Adipocyte (in vitro differentiated cells): Measurements from ENCODE around the gene TCEA2.

Experiments
- DNase-seq: peaks from one replicate; pipeline ENCODE4 v3.0.0-alpha.2; 2015; ENCODE audit warnings: low read depth
- H3K27me3 ChIP-seq: replicated peaks from 2 replicates; pipeline ENCODE4 v1.7.0; 2013; ENCODE audit warnings: mild to moderate bottlenecking, low read length, moderate library complexity; ENCODE audit not compliant: control insufficient read depth, insufficient read depth
- H3K36me3 ChIP-seq: 2 replicates; pipeline ENCODE4 v1.7.0; 2013; ENCODE audit warnings: low read length, mild to moderate bottlenecking, moderate library complexity; ENCODE audit not compliant: control insufficient read depth, insufficient read depth, severe bottlenecking
- H3K4me1 ChIP-seq: 2 replicates; pipeline ENCODE4 v1.7.0; 2013; ENCODE audit warnings: mild to moderate bottlenecking, low read length, moderate library complexity; ENCODE audit not compliant: control insufficient read depth, insufficient read depth
- H3K4me3 ChIP-seq: 2 replicates; pipeline ENCODE4 v1.7.0; 2013; ENCODE audit warnings: mild to moderate bottlenecking, low read length, moderate library complexity
- H3K9ac ChIP-seq: 2 replicates; pipeline ENCODE4 v1.7.0; 2013; ENCODE audit warnings: mild to moderate bottlenecking, low read length, moderate library complexity
- H3K9me3 ChIP-seq: 2 replicates; pipeline ENCODE4 v1.7.0; 2013; ENCODE audit warnings: mild to moderate bottlenecking, low read length, moderate library complexity; ENCODE audit not compliant: control insufficient read depth

Gene TCEA2

DNA sequence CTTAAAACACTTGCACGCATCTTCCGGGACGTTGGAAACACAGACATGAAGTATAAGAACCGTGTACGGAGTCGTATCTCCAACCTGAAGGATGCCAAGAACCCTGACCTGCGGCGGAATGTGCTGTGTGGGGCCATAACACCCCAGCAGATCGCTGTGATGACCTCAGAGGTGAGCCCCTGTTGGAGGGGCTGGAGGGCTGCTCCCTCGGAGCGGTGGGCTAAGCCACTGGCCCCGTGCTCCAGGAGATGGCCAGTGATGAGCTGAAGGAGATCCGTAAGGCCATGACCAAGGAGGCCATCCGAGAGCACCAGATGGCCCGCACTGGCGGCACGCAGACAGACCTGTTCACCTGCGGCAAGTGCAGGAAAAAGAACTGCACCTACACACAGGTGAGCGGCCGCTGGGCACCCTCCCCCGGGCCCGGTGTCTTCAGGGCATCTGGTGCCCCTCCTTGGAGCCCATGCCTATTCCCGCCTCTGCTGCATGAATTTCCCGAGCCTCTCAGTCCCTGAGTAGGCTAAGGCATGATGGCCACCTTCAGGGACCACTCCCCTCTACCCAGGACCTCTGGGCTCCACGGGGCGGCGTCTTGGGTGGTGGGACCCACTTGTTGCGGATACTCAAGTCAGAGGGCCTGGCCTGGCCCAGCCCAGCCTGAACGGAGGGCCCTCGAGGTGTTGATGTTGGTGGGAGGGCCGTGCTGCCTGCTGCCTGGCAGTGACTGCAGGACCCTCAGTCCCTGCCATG is 7.4 kb downstream of the TCEA2 start:
- no peak for DNase-seq
- H3K9ac ChIP-seq = no peak overlapping the region
- H3K4me3 ChIP-seq = no peak overlapping the region
- peaks cover 6% of the 10 kb centered on the region for H3K36me3 ChIP-seq
- H3K27me3 ChIP-seq = no peaks in the 10 kb centered on the region
- no peaks in the 10 kb centered on the region for H3K9me3 ChIP-seq
- no peaks in the 10 kb centered on the region for H3K4me1 ChIP-seq

DNA sequence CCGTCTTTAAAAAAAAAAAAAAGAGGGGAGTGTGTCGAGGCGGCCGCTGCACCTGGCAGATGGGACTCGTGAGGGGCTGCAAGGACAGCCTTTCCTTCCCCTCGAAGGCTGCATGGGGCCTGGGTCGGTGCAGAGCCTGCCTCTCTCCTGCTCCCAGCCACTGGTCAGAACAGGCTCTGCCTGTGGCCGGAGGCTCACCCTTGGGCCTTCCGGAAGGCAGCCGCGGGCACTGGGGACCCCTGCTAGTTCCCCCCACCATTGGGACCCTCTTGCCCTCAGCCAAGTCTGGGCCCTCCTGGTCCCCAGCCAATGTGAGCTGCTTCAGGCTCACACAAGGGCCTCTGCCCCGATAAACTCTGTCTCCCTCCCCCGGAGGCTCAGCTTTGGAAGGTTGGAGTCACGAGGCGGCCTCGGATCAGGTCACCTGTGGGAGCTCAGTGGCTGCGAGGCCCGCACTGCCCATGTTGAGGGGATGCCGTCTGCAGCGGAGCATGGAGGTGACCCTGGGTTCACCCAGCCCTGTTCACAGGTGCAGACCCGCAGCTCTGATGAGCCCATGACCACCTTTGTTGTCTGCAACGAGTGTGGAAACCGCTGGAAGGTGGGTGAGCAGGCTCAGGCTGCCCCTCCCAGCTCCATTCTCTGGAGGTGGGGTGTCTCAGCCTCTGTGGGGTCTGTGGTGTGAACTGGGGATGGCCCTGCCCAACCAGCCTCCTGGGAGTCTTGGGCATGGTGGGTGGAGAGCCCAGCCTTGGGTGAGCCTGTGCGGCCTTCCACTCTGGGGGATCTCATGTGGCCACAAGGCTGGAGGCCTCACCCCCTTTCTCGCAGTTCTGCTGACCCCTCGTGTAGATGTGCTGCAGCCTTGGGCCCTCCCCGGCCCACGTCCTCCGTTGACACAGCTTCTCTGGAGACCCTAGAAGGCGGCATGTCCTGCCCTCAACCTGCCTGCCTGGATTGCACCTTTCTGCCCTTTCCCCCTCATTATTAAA is 8.6 kb downstream of the TCEA2 start:
- peaks cover 6% of the 10 kb centered on the region for H3K36me3 ChIP-seq
- no peak overlapping the region for H3K9ac ChIP-seq
- H3K9me3 ChIP-seq = no peaks in the 10 kb centered on the region
- H3K27me3 ChIP-seq = no peaks in the 10 kb centered on the region
- H3K4me1 ChIP-seq = no peaks in the 10 kb centered on the region
- H3K4me3 ChIP-seq = no peak overlapping the region
- no peak for DNase-seq

DNA sequence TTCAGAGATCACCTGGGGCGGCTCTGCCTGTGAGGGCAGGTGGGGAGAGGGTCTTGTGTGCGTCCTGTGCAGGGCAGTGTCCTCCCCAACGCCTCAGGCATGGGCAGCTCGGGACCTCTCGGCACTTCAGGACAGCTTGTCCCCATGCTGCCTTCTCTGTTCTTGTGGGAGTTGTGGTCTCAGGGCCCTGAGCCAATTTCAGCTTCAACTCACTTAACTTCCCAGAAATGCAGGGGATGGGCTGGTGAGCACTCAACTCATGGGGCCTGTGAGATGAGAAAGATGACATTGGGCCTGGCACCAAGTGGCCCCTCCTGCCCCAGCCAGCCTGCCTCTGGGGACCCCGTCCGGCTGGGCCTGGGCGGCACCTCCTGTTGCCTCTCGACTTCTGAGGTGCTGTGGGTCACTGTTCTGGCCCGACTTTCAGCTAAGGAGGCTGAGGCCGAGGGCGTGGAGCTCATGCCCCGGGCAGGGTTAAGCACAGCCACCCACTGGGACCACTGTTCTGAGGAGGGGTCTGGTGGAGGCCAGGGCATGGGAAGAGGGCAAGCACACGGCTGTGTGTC is 9.6 kb downstream of the TCEA2 start:
- Histone ChIP-seq H3K27me3 (no peaks in the 10 kb centered on the region), H3K4me1 (no peaks in the 10 kb centered on the region), H3K4me3 (no peak overlapping the region), H3K9me3 (no peaks in the 10 kb centered on the region), H3K36me3 (peaks cover 6% of the 10 kb centered on the region), H3K9ac (no peak overlapping the region)
- no peak for DNase-seq

DNA sequence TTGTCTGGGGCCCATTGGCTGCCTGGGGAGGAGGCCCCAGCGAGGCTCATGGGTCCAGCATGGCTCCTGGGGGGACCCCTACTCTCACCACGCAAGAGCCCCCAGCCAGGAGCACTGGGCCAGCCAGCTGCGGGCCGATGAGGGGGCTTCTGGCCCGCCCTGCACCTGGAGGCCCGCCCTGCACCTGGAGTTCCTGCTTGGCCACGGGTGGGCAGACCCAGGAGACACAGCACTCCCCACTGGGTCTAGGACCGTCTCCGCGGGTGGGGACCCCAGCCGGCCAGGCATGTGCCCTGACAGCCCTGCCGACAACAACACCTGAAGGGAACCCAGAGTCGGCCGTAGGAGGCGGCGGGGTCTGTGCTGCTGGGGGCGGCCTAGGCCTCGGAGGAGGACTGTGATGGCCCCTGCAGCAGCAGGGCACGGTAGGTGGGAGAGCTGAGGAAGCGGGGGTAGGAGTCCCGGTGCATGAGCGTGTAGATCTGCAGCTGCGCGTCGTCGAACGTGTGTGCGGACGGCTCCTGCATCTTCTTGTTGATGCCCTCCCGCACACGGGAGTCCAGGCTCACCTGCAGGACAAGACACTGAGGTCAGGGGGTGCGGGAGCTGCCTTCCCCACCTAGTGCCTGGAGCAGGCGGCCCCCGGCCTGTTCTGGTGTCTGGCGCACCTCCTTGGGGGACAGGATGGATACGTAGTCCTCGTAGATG is 10.6 kb downstream of the TCEA2 start:
- Histone ChIP-seq H3K4me1 (peaks cover 6% of the 10 kb centered on the region), H3K4me3 (no peak overlapping the region), H3K9me3 (no peaks in the 10 kb centered on the region), H3K36me3 (peaks cover 6% of the 10 kb centered on the region), H3K9ac (no peak overlapping the region), H3K27me3 (no peaks in the 10 kb centered on the region)
- DNase-seq = no peak

DNA sequence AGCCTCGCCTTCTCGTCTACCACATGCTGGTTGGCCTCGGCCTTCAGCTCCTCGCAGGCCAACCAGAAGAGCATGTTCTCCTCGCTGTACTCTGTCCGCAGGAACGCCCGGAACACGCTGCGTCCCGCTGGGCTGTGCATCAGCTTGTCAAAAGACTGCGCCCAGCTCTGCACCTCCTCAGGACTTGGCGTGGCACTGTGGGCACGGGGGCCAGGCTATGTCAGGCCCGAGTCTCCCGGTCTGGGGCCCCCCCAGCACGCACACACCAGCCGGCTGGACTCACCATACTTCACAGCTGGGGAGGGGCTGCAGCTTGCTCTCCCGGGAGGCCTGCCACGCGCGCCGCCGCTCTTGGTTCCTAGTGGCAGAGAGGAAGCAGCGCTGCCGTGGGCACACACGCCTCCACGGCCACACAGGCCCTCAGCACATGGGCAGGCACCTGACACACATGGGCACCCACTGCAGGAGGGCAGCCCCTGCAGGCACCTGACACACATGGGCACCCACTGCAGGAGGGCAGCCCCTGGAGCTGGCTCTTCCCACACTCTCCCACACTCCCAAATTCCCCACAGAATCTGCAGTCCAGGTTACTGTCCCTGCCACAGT is 11.3 kb downstream of the TCEA2 start:
- peaks cover 6% of the 10 kb centered on the region for H3K36me3 ChIP-seq
- no peak for DNase-seq
- no peak overlapping the region for H3K9ac ChIP-seq
- H3K4me1 ChIP-seq = peaks cover 12% of the 10 kb centered on the region
- no peaks in the 10 kb centered on the region for H3K27me3 ChIP-seq
- no peak overlapping the region for H3K4me3 ChIP-seq
- no peaks in the 10 kb centered on the region for H3K9me3 ChIP-seq

DNA sequence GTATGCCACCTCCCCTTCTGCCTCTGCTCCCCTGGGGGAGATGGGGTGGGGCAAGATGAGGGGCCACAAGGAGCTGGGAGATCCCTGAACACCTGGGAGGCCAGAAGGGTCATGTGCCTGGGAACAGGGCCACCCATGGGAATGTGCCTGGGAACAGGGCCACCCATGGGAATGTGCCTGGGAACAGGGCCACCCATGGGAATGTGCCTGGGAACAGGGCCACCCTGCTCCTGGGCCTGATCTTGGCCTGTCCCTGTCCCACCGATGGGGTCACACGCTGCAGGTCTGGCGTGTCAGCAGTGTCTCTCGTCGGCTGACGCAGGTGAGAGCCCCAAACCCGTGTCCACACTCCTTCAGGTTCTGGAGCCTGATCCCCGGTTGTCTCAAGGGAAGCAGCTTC is 12.0 kb downstream of the TCEA2 start:
- Histone ChIP-seq H3K9ac (no peak overlapping the region), H3K27me3 (no peaks in the 10 kb centered on the region), H3K4me1 (peaks cover 12% of the 10 kb centered on the region), H3K4me3 (no peak overlapping the region), H3K36me3 (peaks cover 6% of the 10 kb centered on the region), H3K9me3 (no peaks in the 10 kb centered on the region)
- DNase-seq = no peak

DNA sequence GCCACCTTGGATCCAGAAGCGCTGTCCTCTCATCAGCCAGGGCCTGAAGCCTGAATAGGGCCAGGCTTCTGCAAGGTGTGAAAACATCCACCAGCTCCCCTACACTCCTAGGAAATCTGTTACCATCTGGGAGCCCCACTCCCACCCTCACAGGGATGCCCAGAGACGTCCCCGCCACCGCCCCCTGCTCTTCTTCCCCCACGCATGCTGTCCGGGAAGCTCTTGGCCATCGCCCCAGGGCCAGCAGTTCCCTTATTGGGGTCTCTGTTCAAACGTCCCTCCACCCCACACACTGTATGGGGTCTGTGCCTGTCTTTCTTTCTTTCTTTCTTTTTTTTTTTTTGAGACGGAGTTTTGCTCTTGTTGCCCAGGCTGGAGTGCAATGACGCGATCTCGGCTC is 12.6 kb downstream of the TCEA2 start:
- no peaks in the 10 kb centered on the region for H3K27me3 ChIP-seq
- no peak overlapping the region for H3K4me3 ChIP-seq
- no peaks in the 10 kb centered on the region for H3K9me3 ChIP-seq
- peaks cover 6% of the 10 kb centered on the region for H3K36me3 ChIP-seq
- H3K9ac ChIP-seq = no peak overlapping the region
- H3K4me1 ChIP-seq = peaks cover 17% of the 10 kb centered on the region
- DNase-seq = no peak

DNA sequence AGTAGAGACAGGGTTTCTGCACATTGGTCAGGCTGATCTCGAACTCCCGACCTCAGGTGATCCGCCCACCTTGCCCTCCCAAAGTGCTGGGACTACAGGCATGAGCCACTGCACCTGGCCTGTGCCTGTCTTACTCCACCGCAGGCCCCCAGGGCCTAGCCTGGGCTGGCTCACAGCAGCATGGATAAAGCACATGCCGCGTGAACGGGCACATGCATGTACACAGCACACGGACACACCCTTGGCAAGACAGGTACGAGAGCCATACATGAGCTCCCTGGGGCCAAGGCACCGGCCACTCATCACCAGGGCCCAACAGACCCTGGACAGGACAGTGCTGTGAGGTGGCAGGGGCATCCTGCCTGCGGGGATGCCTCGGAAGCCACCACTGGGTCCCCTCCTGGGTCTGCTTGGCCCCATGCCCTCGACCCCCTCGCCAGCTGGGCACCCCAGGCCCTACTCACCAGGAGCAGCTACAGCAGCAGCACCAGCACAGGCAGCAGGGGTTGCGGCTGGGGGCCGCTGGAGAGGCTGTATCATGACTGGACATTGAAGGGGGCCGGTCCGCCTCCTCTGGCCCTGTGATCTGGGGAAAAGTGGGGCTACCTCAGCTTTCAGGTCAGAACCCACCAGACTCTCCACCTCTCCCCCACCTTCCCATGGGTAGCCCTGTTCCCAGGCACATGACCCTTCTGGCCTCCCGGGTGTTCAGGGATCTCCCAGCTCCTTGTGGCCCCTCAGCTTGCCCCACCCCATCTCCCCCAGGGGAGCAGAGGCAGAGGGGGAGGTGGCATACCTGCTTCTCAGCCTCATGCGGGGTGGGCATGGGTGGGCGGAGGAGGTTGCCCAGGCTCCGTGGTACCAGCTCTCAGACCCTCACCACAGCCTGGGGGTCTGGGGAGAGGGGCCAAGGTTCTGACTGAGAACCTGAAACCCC is 13.3 kb downstream of the TCEA2 start:
- no peak for DNase-seq
- H3K9me3 ChIP-seq = no peaks in the 10 kb centered on the region
- no peaks in the 10 kb centered on the region for H3K27me3 ChIP-seq
- no peak overlapping the region for H3K9ac ChIP-seq
- H3K4me3 ChIP-seq = no peak overlapping the region
- peaks cover 6% of the 10 kb centered on the region for H3K36me3 ChIP-seq
- peaks cover 17% of the 10 kb centered on the region for H3K4me1 ChIP-seq

DNA sequence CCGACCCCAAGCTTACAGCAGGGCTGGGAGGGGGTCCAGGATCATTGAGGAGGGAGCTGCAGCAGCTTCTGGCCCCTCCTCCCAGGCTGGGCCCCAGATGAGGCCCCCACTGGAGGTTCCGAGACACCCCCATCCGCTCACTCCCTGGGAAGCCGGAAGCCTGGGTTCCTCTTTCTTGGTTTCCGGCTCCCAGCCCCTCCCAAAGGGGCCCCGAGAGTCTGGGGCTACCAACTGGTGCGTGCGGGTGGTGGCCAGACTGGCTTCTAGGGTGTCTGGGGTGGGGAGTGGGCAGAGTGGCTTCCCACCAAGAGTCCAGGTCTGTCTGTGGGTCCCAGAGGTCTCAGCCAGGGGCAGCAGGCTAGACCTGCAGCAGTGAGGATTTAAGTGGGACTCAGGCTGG is 14.1 kb downstream of the TCEA2 start:
- Histone ChIP-seq H3K9me3 (no peaks in the 10 kb centered on the region), H3K27me3 (peaks cover 3% of the 10 kb centered on the region), H3K4me1 (peaks cover 17% of the 10 kb centered on the region), H3K4me3 (no peak overlapping the region), H3K36me3 (peaks cover 6% of the 10 kb centered on the region), H3K9ac (no peak overlapping the region)
- DNase-seq = no peak

DNA sequence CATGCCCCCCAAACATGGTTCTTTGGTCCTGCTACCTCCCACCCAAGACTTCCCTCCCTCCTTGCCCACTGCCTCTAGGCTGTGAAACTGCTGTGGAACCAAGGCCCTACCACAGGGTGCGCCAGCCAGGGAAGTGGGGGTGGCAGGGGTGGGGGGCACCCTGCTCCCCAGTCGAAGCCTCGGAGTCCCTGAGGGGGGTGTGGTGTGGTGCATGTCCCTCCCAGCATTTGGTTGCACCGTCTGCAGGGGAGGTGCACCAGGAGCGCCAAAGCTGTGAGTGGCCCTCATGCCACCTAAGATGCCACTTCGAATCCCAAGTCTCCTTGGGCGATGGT is 14.5 kb downstream of the TCEA2 start:
- H3K9ac ChIP-seq = no peak overlapping the region
- H3K4me1 ChIP-seq = peaks cover 17% of the 10 kb centered on the region
- H3K9me3 ChIP-seq = no peaks in the 10 kb centered on the region
- no peak overlapping the region for H3K4me3 ChIP-seq
- H3K27me3 ChIP-seq = peaks cover 7% of the 10 kb centered on the region
- peaks cover 6% of the 10 kb centered on the region for H3K36me3 ChIP-seq
- no peak for DNase-seq
